CD4-positive, alpha-beta memory T cell (primary cell): Measurements from ENCODE around the gene NRCAM. TPM values are rescaled to one million over a fixed set of nuclear protein-coding genes. Genes with fewer than 3 reads are reported as not detected.
"Not testable (repeated sequence)": the region's sequence is repeated elsewhere in the genome, so short reads cannot be mapped to it uniquely, and the experiment has no call there.

Experiments
- CTCF ChIA-PET: fragments of 350-600 bp; sonication (Branson Sonifier 250); formaldehyde crosslinking; loops from one replicate; lab custom pipeline; 2021; ENCODE audit warnings: inconsistent platforms; ENCODE audit not compliant: partially characterized antibody; lab: Charles Lee
- POLR2A ChIA-PET: fragments of 350-600 bp; sonication (Branson Sonifier 250); formaldehyde crosslinking; loops from one replicate; lab custom pipeline; 2021; ENCODE audit not compliant: partially characterized antibody; lab: Charles Lee
- DNase-seq, 5 donors: peaks; one replicate each; pipeline versions ENCODE4 v3.0.0 to v3.0.0-alpha.2; 2020 to 2022; ENCODE audit warnings: mixed read lengths in 1 of 5
- H3K27ac ChIP-seq: one replicate; pipeline ENCODE4 v1.7.0; 2013; ENCODE audit warnings: low read depth, low read length
- H3K27me3 ChIP-seq: 2 replicates; pipeline ENCODE4 v1.7.0; 2013; ENCODE audit warnings: mild to moderate bottlenecking, low read length, moderate library complexity; ENCODE audit not compliant: insufficient read depth
- H3K36me3 ChIP-seq: 2 replicates; pipeline ENCODE4 v1.7.0; 2013; ENCODE audit warnings: mild to moderate bottlenecking, low read length, moderate library complexity; ENCODE audit not compliant: insufficient read depth
- H3K4me1 ChIP-seq: 2 replicates; pipeline ENCODE4 v1.7.0; 2013; ENCODE audit warnings: mild to moderate bottlenecking, low read length, moderate library complexity; ENCODE audit not compliant: insufficient read depth
- H3K4me3 ChIP-seq, 2 donors: one replicate each; pipeline ENCODE4 v1.7.0; 2013; ENCODE audit warnings: low read length in 2 of 2, mild to moderate bottlenecking in 1 of 2
- H3K9me3 ChIP-seq, 2 donors: one replicate each; pipeline ENCODE4 v1.7.0; 2013; ENCODE audit warnings: low read length in 2 of 2, control low read depth in 1 of 2; ENCODE audit not compliant: control insufficient read depth in 1 of 2
- H3K27ac Mint-ChIP-seq, 7 donors: one replicate each; pipeline ENCODE4 v1.8.0; 2020 to 2021; ENCODE audit warnings: mixed read lengths in 7 of 7, mild to moderate bottlenecking in 6 of 7, inconsistent platforms in 3 of 7, moderate library complexity in 3 of 7
- H3K27me3 Mint-ChIP-seq, 2 donors: one replicate each; pipeline ENCODE4 v1.8.0; 2020 to 2021; ENCODE audit warnings: mixed read lengths in 2 of 2
- H3K36me3 Mint-ChIP-seq, 2 donors: one replicate each; pipeline ENCODE4 v1.8.0; 2020 to 2021; ENCODE audit warnings: mixed read lengths in 2 of 2, inconsistent platforms in 1 of 2, mild to moderate bottlenecking in 1 of 2
- H3K4me1 Mint-ChIP-seq, 4 donors: one replicate each; pipeline ENCODE4 v1.8.0; 2020 to 2021; ENCODE audit warnings: mixed read lengths in 4 of 4, mild to moderate bottlenecking in 1 of 4
- H3K4me3 Mint-ChIP-seq, 8 donors: one replicate each; pipeline ENCODE4 v1.8.0; 2020 to 2021; ENCODE audit warnings: mixed read lengths in 8 of 8, mild to moderate bottlenecking in 7 of 8, moderate library complexity in 6 of 8, inconsistent platforms in 3 of 8
- H3K9me3 Mint-ChIP-seq, 8 donors: one replicate each; pipeline ENCODE4 v1.8.0; 2020 to 2021; ENCODE audit warnings: mixed read lengths in 8 of 8, mild to moderate bottlenecking in 5 of 8, inconsistent platforms in 3 of 8, moderate library complexity in 1 of 8
- intact Hi-C: fragments of 100-400 bp; cut with micrococcal nuclease; formaldehyde crosslinking; loops from one replicate; pipeline ENCODE4 v1.15.1; 2023
- polyA plus RNA-seq, 2 donors: library from polyadenylated mRNA; unstranded; fragments of 300-500 nt; fragmentation: Illumina TruSeq; gene quantifications; one replicate each; pipeline ENCODE4 v1.2.3, GENCODE V29; 2021
- total RNA-seq, 2 experiments: library from RNA; stranded (reverse); gene quantifications; one replicate each; pipeline ENCODE4 v1.2.3, GENCODE V29; 2021

Gene NRCAM
- total and polyA plus RNA-seq, 4 experiments from 2014 or later = 0.22 to 0.41 (median 0.32) TPM; not detected in 1

GRCh38 chr7:108284349-108285002, 171.8 kb downstream of the NRCAM start:
- Histone ChIP-seq H3K36me3 (no peaks in the 10 kb centered on the region), H3K27me3 (no peaks in the 10 kb centered on the region), H3K4me3 (no peak overlapping the region), H3K4me1 (no peaks in the 10 kb centered on the region), H3K27ac (no peak overlapping the region), H3K9me3 (no peaks in the 10 kb centered on the region)
- ChIA-PET CTCF (no interaction called here), POLR2A (no interaction called here)
- H3K4me1 Mint-ChIP-seq = no peaks in the 10 kb centered on the region
- no peaks in the 10 kb centered on the region for H3K36me3 Mint-ChIP-seq
- no peak overlapping the region for H3K27ac Mint-ChIP-seq
- no peak for DNase-seq
- H3K4me3 Mint-ChIP-seq = no peak overlapping the region
- peaks cover 0 to 9% (median 3%) of the 10 kb centered on the region in 8 donors for H3K9me3 Mint-ChIP-seq
- H3K27me3 Mint-ChIP-seq = peaks cover 6 to 10% of the 10 kb centered on the region in 2 donors
- intact Hi-C loops = no loop called here

- intact Hi-C loops = no loop called here
- Histone ChIP-seq H3K4me3 (no peak overlapping the region), H3K9me3 (no peaks in the 10 kb centered on the region), H3K27ac (no peak overlapping the region), H3K4me1 (no peaks in the 10 kb centered on the region), H3K36me3 (no peaks in the 10 kb centered on the region), H3K27me3 (no peaks in the 10 kb centered on the region)
- Mint-ChIP-seq H3K9me3 (peaks cover 0 to 9% (median 3%) of the 10 kb centered on the region in 8 donors), H3K36me3 (no peaks in the 10 kb centered on the region), H3K27ac (no peak overlapping the region), H3K27me3 (peaks cover 6 to 11% of the 10 kb centered on the region in 2 donors), H3K4me1 (no peaks in the 10 kb centered on the region), H3K4me3 (no peak overlapping the region)
- no peak for DNase-seq
- ChIA-PET POLR2A (no interaction called here), CTCF (no interaction called here)
These were observed 173.0 kb downstream of the NRCAM start for GRCh38 chr7:108283252-108283651.

- Histone ChIP-seq H3K9me3 (no peaks in the 10 kb centered on the region), H3K27me3 (no peaks in the 10 kb centered on the region), H3K4me1 (no peaks in the 10 kb centered on the region), H3K36me3 (no peaks in the 10 kb centered on the region), H3K4me3 (no peak overlapping the region), H3K27ac (no peak overlapping the region)
- POLR2A ChIA-PET = no interaction called here
- H3K4me3 Mint-ChIP-seq = no peak overlapping the region
- intact Hi-C loops = no loop called here
- no peak for DNase-seq
- CTCF ChIA-PET = no interaction called here
- H3K4me1 Mint-ChIP-seq = no peaks in the 10 kb centered on the region
- H3K36me3 Mint-ChIP-seq = no peaks in the 10 kb centered on the region
- H3K9me3 Mint-ChIP-seq = peaks cover 0 to 5% (median 3%) of the 10 kb centered on the region in 8 donors
- H3K27me3 Mint-ChIP-seq = peaks cover 6 to 12% of the 10 kb centered on the region in 2 donors
- H3K27ac Mint-ChIP-seq = no peak overlapping the region
These were observed 173.7 kb downstream of the NRCAM start for GRCh38 chr7:108282427-108282996.

- H3K4me3 ChIP-seq = no peak overlapping the region
- H3K4me1 ChIP-seq = no peaks in the 10 kb centered on the region
- ChIA-PET CTCF (no interaction called here), POLR2A (no interaction called here)
- no peak for DNase-seq
- peaks cover 0 to 3% (median 0%) of the 10 kb centered on the region in 8 donors for H3K9me3 Mint-ChIP-seq
- H3K27me3 ChIP-seq = no peaks in the 10 kb centered on the region
- no peak overlapping the region for H3K27ac ChIP-seq
- no peak overlapping the region for H3K27ac Mint-ChIP-seq
- no peaks in the 10 kb centered on the region for H3K4me1 Mint-ChIP-seq
- peaks cover 4 to 15% of the 10 kb centered on the region in 2 donors for H3K27me3 Mint-ChIP-seq
- no peaks in the 10 kb centered on the region for H3K36me3 Mint-ChIP-seq
- H3K36me3 ChIP-seq = no peaks in the 10 kb centered on the region
- H3K4me3 Mint-ChIP-seq = no peak overlapping the region
- intact Hi-C loops = no loop called here
- H3K9me3 ChIP-seq = no peaks in the 10 kb centered on the region
These were observed 176.1 kb downstream of the NRCAM start for GRCh38 chr7:108280136-108280535.

DNA sequence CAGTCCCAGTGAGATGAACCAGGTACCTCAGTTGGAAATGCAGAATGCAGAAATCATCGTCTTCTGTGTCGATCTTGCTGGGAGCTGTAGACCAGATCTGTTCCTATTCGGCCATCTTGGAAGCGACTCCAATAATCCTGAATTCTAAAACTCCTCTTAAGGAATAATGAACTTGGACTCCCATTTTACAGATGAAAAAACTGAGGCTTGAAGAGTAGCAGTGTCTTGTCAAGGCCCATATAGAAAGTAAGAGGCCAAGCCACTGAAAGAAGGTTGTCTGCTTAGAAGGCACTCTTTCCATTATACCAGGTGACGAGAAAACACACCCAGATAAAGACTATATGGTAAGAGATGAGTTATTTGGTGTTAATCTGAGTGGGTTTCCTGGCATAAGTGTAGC, 177.5 kb downstream of the NRCAM start:
- Mint-ChIP-seq H3K36me3 (no peaks in the 10 kb centered on the region), H3K9me3 (peaks cover 0 to 9% (median 2%) of the 10 kb centered on the region in 8 donors), H3K27me3 (peaks cover 4 to 9% of the 10 kb centered on the region in 2 donors), H3K4me3 (no peak overlapping the region), H3K4me1 (no peaks in the 10 kb centered on the region), H3K27ac (no peak overlapping the region)
- intact Hi-C loops = no loop called here
- ChIA-PET CTCF (no interaction called here), POLR2A (no interaction called here)
- no peak for DNase-seq
- no peaks in the 10 kb centered on the region for H3K4me1 ChIP-seq
- no peaks in the 10 kb centered on the region for H3K36me3 ChIP-seq
- H3K27ac ChIP-seq = no peak overlapping the region
- H3K4me3 ChIP-seq = no peak overlapping the region
- no peaks in the 10 kb centered on the region for H3K9me3 ChIP-seq
- H3K27me3 ChIP-seq = no peaks in the 10 kb centered on the region

GRCh38 chr7:108278281-108278680, 178.0 kb downstream of the NRCAM start:
- intact Hi-C loops = no loop called here
- POLR2A ChIA-PET = no interaction called here
- CTCF ChIA-PET = no interaction called here

GRCh38 chr7:108274447-108274846, 181.8 kb downstream of the NRCAM start:
- H3K27ac ChIP-seq, H3K4me3 ChIP-seq, H3K27me3 ChIP-seq, H3K4me1 Mint-ChIP-seq, H3K27ac Mint-ChIP-seq, H3K36me3 Mint-ChIP-seq, H3K4me3 Mint-ChIP-seq, H3K9me3 Mint-ChIP-seq, H3K9me3 ChIP-seq, POLR2A ChIA-PET, intact Hi-C loops, H3K4me1 ChIP-seq, H3K27me3 Mint-ChIP-seq, H3K36me3 ChIP-seq, DNase-seq: not testable (repeated sequence)
- CTCF ChIA-PET = interaction anchor here (0.7 kb wide), 1 partner anchor 223 kb away, joined by 3 read pairs; no protein-coding TSS in a partner anchor

More at GRCh38 chr7:108278281-108278680, 178.0 kb downstream of the NRCAM start:
- no peak overlapping the region for H3K27ac ChIP-seq
- H3K4me3 ChIP-seq = no peak overlapping the region
- H3K36me3 Mint-ChIP-seq = no peaks in the 10 kb centered on the region
- H3K9me3 ChIP-seq = no peaks in the 10 kb centered on the region
- no peaks in the 10 kb centered on the region for H3K27me3 ChIP-seq
- H3K36me3 ChIP-seq = no peaks in the 10 kb centered on the region
- H3K27ac Mint-ChIP-seq = no peak overlapping the region
- peaks cover 4 to 7% of the 10 kb centered on the region in 2 donors for H3K27me3 Mint-ChIP-seq
- H3K4me1 ChIP-seq = no peaks in the 10 kb centered on the region
- H3K9me3 Mint-ChIP-seq = peaks cover 0 to 9% (median 2%) of the 10 kb centered on the region in 8 donors
- H3K4me3 Mint-ChIP-seq = no peak overlapping the region
- no peak for DNase-seq
- H3K4me1 Mint-ChIP-seq = no peaks in the 10 kb centered on the region
